Adrenal gland (tissue), 5 donors: ENCODE measurements around the gene POLL.

Experiments used
- POLR2A ChIP-seq, 2 donors: fragments of 450-650 bp; IDR thresholded peaks; one replicate each; pipeline ENCODE4 v1.6.1; 2017; ENCODE audit warnings: antibody characterized with exemption in 2 of 2, mild to moderate bottlenecking in 2 of 2, moderate library complexity in 1 of 2
- TF ChIP-seq, protein P1 (sequence below), 6 experiments: fragments of 450-650 bp in 4 of 6; fragments of 200-600 bp in 2 of 6; sonication (generic) in 1 of 6; IDR thresholded peaks; 1 replicate in 5 of 6; 2 replicates in 1 of 6; pipeline versions ENCODE4 v1.5.1 to v1.8.0; 2016 to 2021; ENCODE audit warnings: antibody characterized with exemption in 6 of 6, mild to moderate bottlenecking in 2 of 6, moderate library complexity in 1 of 6
- donor health status: DM: no; HTN: no; CAD: no.

DNA sequence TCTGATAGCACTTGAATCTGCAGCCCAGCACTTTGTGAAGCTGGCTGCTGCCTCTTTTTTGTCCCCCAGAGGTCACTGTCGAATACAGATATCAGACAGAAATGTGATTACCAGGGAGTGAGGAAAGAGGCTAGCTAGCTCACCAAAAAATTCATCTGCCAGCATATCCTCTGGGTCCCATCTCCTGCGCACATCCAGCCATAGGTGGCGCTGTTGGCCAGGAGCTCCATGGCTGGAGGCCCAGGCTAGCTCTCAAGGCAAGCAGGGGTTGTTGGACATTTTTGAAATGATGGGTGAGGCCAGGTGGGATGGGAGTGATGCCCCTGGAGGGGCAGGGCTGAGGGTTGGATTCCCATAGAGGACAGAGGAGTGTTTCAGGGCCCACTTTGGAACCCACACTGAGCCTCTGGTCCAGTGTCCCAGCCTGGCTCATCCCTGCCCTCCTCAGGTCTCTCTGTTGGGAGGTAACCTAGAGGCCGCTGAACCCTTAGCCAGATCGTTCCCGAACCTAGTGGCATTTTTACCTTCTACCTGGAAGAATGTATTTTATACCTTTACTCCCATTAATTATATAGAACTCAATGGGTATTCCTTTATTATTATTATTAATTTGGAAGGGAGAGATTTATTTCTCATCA lies 14.8 kb upstream of the POLL start:
- TF ChIP-seq, protein P1, sequence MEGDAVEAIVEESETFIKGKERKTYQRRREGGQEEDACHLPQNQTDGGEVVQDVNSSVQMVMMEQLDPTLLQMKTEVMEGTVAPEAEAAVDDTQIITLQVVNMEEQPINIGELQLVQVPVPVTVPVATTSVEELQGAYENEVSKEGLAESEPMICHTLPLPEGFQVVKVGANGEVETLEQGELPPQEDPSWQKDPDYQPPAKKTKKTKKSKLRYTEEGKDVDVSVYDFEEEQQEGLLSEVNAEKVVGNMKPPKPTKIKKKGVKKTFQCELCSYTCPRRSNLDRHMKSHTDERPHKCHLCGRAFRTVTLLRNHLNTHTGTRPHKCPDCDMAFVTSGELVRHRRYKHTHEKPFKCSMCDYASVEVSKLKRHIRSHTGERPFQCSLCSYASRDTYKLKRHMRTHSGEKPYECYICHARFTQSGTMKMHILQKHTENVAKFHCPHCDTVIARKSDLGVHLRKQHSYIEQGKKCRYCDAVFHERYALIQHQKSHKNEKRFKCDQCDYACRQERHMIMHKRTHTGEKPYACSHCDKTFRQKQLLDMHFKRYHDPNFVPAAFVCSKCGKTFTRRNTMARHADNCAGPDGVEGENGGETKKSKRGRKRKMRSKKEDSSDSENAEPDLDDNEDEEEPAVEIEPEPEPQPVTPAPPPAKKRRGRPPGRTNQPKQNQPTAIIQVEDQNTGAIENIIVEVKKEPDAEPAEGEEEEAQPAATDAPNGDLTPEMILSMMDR (IDR thresholded peaks at IDR 0.05), result peak; percentile 73 to 88 (median 86)
- no peak for TF ChIP-seq POLR2A (IDR thresholded peaks at IDR 0.05)
